ENCODE data around the gene MREG. TPM values are rescaled to one million over a fixed set of nuclear protein-coding genes. Genes with fewer than 3 reads are reported as not detected.

MREG gene
- total and polyA plus RNA-seq, 10 of the 15 experiments (the other 5 are each of a cell fraction or from before 2014, with no cell fraction given): 6.9 to 45.0 (median 28.5) TPM

DNA sequence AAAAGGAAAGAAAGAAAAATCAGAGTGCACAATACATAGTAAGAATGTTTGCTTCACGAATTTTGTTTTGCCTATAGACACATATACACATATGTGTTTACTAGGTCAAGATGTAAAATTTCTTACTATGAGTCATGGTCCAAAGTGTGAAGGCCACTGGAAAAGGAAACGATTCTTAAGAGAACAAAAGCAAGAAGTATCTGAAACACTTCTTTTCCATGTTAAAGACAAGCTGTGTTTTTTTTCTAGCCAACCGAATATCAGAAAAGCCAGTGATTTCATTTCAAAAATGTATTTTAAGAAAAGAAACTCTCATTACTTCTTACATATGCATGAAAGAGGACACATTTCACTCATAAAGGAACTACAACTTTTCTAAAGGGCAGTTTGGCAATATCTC is 43.4 kb upstream of the MREG start (continued):
- TF ChIP-seq, protein P1, sequence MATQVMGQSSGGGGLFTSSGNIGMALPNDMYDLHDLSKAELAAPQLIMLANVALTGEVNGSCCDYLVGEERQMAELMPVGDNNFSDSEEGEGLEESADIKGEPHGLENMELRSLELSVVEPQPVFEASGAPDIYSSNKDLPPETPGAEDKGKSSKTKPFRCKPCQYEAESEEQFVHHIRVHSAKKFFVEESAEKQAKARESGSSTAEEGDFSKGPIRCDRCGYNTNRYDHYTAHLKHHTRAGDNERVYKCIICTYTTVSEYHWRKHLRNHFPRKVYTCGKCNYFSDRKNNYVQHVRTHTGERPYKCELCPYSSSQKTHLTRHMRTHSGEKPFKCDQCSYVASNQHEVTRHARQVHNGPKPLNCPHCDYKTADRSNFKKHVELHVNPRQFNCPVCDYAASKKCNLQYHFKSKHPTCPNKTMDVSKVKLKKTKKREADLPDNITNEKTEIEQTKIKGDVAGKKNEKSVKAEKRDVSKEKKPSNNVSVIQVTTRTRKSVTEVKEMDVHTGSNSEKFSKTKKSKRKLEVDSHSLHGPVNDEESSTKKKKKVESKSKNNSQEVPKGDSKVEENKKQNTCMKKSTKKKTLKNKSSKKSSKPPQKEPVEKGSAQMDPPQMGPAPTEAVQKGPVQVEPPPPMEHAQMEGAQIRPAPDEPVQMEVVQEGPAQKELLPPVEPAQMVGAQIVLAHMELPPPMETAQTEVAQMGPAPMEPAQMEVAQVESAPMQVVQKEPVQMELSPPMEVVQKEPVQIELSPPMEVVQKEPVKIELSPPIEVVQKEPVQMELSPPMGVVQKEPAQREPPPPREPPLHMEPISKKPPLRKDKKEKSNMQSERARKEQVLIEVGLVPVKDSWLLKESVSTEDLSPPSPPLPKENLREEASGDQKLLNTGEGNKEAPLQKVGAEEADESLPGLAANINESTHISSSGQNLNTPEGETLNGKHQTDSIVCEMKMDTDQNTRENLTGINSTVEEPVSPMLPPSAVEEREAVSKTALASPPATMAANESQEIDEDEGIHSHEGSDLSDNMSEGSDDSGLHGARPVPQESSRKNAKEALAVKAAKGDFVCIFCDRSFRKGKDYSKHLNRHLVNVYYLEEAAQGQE (IDR thresholded peaks at IDR 0.05; ENCODE audit: low read depth, low read length): no peak
- no peak for TF ChIP-seq SIX5 (IDR thresholded peaks at IDR 0.05; ENCODE audit: low read depth, low read length, severe bottlenecking)
- TF ChIP-seq POU2F2 (IDR thresholded peaks at IDR 0.05; ENCODE audit: borderline replicate concordance, low read depth, low read length): no peak
- TF ChIP-seq CREB1 (IDR thresholded peaks at IDR 0.05; ENCODE audit: low read depth): 0 out of 2 replicates have a peak, but pooled peaks have one; percentile 17
- peak; percentile 71 to 75; a peak in 3 of 4 replicates for TF ChIP-seq IKZF2 (IDR thresholded peaks at IDR 0.05)
- no peak for TF ChIP-seq SP1 (IDR thresholded peaks at IDR 0.05; ENCODE audit: low read depth, low read length)
- no peak for TF ChIP-seq RFX5 (IDR thresholded peaks at IDR 0.05; ENCODE audit: low read depth, low read length)
- TF ChIP-seq RUNX3 (IDR thresholded peaks at IDR 0.05; ENCODE audit: low read length): no peak
- TF ChIP-seq BHLHE40 (IDR thresholded peaks at IDR 0.05; ENCODE audit: borderline replicate concordance in 1 of 2, low read depth in 2 of 2, low read length in 1 of 2): 0 out of 4 replicates have a peak, but pooled peaks of 1 of the 2 experiments have one; percentile 25
- TF ChIP-seq POLR2A (IDR thresholded peaks at IDR 0.05; ENCODE audit: low read depth, low read length): no peak
- TF ChIP-seq ZNF24 (IDR thresholded peaks at IDR 0.05): no peak
- no peak for TF ChIP-seq POLR2AphosphoS2 (IDR thresholded peaks at IDR 0.05; ENCODE audit: low read depth, low read length)
- TF ChIP-seq ETV6 (conservative IDR thresholded peaks at IDR 0.05 in 1 of 2, IDR thresholded peaks at IDR 0.05 in 1 of 2; ENCODE audit: borderline replicate concordance in 1 of 2, low read depth in 1 of 2): peak in 1 of 2 experiments; percentile 49; a peak in 1 of 4 replicates
- 0 out of 4 replicates have a peak, but pooled peaks of 1 of the 2 experiments have one; percentile 35 for TF ChIP-seq CEBPB (IDR thresholded peaks at IDR 0.05; ENCODE audit: borderline replicate concordance in 1 of 2, low read depth in 2 of 2, low read length in 2 of 2)
- TF ChIP-seq, protein P2, sequence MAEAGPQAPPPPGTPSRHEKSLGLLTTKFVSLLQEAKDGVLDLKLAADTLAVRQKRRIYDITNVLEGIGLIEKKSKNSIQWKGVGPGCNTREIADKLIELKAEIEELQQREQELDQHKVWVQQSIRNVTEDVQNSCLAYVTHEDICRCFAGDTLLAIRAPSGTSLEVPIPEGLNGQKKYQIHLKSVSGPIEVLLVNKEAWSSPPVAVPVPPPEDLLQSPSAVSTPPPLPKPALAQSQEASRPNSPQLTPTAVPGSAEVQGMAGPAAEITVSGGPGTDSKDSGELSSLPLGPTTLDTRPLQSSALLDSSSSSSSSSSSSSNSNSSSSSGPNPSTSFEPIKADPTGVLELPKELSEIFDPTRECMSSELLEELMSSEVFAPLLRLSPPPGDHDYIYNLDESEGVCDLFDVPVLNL (IDR thresholded peaks at IDR 0.05; ENCODE audit: low read depth, low read length): no peak
- no peak for TF ChIP-seq TARDBP (IDR thresholded peaks at IDR 0.05; ENCODE audit: borderline replicate concordance)
- TF ChIP-seq TCF12 (IDR thresholded peaks at IDR 0.05; ENCODE audit: low read depth, low read length): no peak
- TF ChIP-seq BACH1 (IDR thresholded peaks at IDR 0.05; ENCODE audit: borderline replicate concordance): no peak
- TF ChIP-seq MYB (IDR thresholded peaks at IDR 0.05; ENCODE audit: borderline replicate concordance, low read depth, low read length): no peak
- TF ChIP-seq DPF2 (IDR thresholded peaks at IDR 0.05): 0 out of 2 replicates have a peak, but pooled peaks have one; percentile 31
- TF ChIP-seq FOXM1 (IDR thresholded peaks at IDR 0.05; ENCODE audit: low read depth, low read length): peak; percentile 72; the same call in 1 of the 2 replicates
- TF ChIP-seq, protein P3, sequence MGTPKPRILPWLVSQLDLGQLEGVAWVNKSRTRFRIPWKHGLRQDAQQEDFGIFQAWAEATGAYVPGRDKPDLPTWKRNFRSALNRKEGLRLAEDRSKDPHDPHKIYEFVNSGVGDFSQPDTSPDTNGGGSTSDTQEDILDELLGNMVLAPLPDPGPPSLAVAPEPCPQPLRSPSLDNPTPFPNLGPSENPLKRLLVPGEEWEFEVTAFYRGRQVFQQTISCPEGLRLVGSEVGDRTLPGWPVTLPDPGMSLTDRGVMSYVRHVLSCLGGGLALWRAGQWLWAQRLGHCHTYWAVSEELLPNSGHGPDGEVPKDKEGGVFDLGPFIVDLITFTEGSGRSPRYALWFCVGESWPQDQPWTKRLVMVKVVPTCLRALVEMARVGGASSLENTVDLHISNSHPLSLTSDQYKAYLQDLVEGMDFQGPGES (IDR thresholded peaks at IDR 0.05): no peak
- no peak for TF ChIP-seq CHD2 (IDR thresholded peaks at IDR 0.05; ENCODE audit: borderline replicate concordance, low read depth, low read length)
- no peak for TF ChIP-seq KAT2A (conservative IDR thresholded peaks at IDR 0.05; ENCODE audit: control insufficient read depth, low read depth, low read length)
- TF ChIP-seq ZBED1 (IDR thresholded peaks at IDR 0.05; ENCODE audit: borderline replicate concordance): no peak
- no peak for TF ChIP-seq CREM (IDR thresholded peaks at IDR 0.05; ENCODE audit: low read depth)
- TF ChIP-seq SUPT20H (IDR thresholded peaks at IDR 0.05; ENCODE audit: borderline replicate concordance, control insufficient read depth, low read depth, low read length): no peak
- peak; percentile 28 for TF ChIP-seq MEF2B (IDR thresholded peaks at IDR 0.05; ENCODE audit: partially characterized antibody, poor library complexity, severe bottlenecking)
